Keratinocyte (primary cell): ENCODE results near the gene SLC6A2. TPM values are rescaled to one million over a fixed set of nuclear protein-coding genes. Genes with fewer than 3 reads are reported as not detected.

ENCODE experiments used
- DNase-seq: peaks from one replicate; pipeline ENCODE4 v3.0.0-alpha.2; 2011; ENCODE audit warnings: low read depth, missing footprints, low spot score
- FAIRE-seq: peaks from 2 replicates; lab custom pipeline; 2011; peaks lifted over from hg19 to GRCh38; lab: Jason Lieb, UNC
- H2AFZ ChIP-seq: 2 replicates; pipeline ENCODE4 v1.6.0; 2012; ENCODE audit warnings: low read length, control low read depth, inconsistent platforms; ENCODE audit not compliant: control insufficient read depth
- H3K27ac ChIP-seq: 2 replicates; pipeline ENCODE4 v1.5.1; 2011; ENCODE audit warnings: low read length; ENCODE audit not compliant: control insufficient read depth, insufficient read depth
- H3K27me3 ChIP-seq: 3 replicates; pipeline ENCODE4 v1.6.0; 2011; ENCODE audit warnings: low read length; ENCODE audit not compliant: control insufficient read depth, insufficient read depth; ENCODE audit errors: extremely low read depth
- H3K36me3 ChIP-seq, 2 experiments: 2 replicates in 1 of 2; 3 replicates in 1 of 2; pipeline ENCODE4 v1.5.1; 2011; ENCODE audit warnings: low read length in 2 of 2, mild to moderate bottlenecking in 1 of 2; ENCODE audit not compliant: control insufficient read depth in 2 of 2, insufficient read depth in 2 of 2; ENCODE audit errors: extremely low read depth in 1 of 2
- H3K4me1 ChIP-seq: 3 replicates; pipeline ENCODE4 v1.5.1; 2011; ENCODE audit warnings: low read length; ENCODE audit not compliant: control insufficient read depth, insufficient read depth; ENCODE audit errors: extremely low read depth
- H3K4me2 ChIP-seq: 3 replicates; pipeline ENCODE4 v1.6.0; 2011; ENCODE audit warnings: low read depth, low read length; ENCODE audit not compliant: control insufficient read depth, insufficient read depth; ENCODE audit errors: extremely low read depth
- H3K4me3 ChIP-seq, 3 experiments: fragments of 200-600 bp in 1 of 3; sonication (generic) in 1 of 3; 2 replicates in 2 of 3; 3 replicates in 1 of 3; pipeline ENCODE4 v1.5.1; 2011 to 2016; ENCODE audit warnings: low read length in 3 of 3, mild to moderate bottlenecking in 3 of 3, control low read depth in 2 of 3, inconsistent platforms in 1 of 3, low read depth in 1 of 3, mixed read lengths in 1 of 3, mixed run types in 1 of 3, moderate library complexity in 1 of 3; ENCODE audit not compliant: control insufficient read depth in 2 of 3, insufficient read depth in 2 of 3; ENCODE audit errors: extremely low read depth in 1 of 3
- H3K79me2 ChIP-seq: 2 replicates; pipeline ENCODE4 v1.6.0; 2012; ENCODE audit warnings: low read length; ENCODE audit not compliant: control insufficient read depth, insufficient read depth
- H3K9ac ChIP-seq: 3 replicates; pipeline ENCODE4 v1.6.0; 2011; ENCODE audit warnings: low read length; ENCODE audit not compliant: control insufficient read depth, insufficient read depth; ENCODE audit errors: extremely low read depth
- H3K9me1 ChIP-seq: 3 replicates; pipeline ENCODE4 v1.6.0; 2011; ENCODE audit warnings: low read length; ENCODE audit not compliant: control insufficient read depth, insufficient read depth; ENCODE audit errors: extremely low read depth
- H3K9me3 ChIP-seq: 2 replicates; pipeline ENCODE4 v1.5.1; 2012; ENCODE audit warnings: low read depth, low read length; ENCODE audit not compliant: control insufficient read depth
- H4K20me1 ChIP-seq: 3 replicates; pipeline ENCODE4 v1.6.0; 2011; ENCODE audit warnings: low read length; ENCODE audit not compliant: control insufficient read depth, insufficient read depth; ENCODE audit errors: extremely low read depth
- EZH2 ChIP-seq: IDR thresholded peaks from one replicate; pipeline ENCODE4 v1.6.1; 2012; ENCODE audit warnings: inconsistent platforms, mild to moderate bottlenecking, low read length, moderate library complexity
- dilution Hi-C: fragments of 300-500 bp; cut with MboI; formaldehyde crosslinking; loops from one replicate; pipeline ENCODE4 v1.7.0; 2020; ENCODE audit warnings: low sequenced_read_pairs; ENCODE audit not compliant: extremely low pct_ligation_motif_present
- polyA plus RNA-seq, 5 experiments: library from polyadenylated mRNA; depleted of rRNA in 3 of 5; stranded (reverse) in 3 of 5; stranded (forward) in 1 of 5; unstranded in 1 of 5; fragments of >200 nt; gene quantifications; 1 replicate in 1 of 5; 2 replicates in 3 of 5; 3 replicates in 1 of 5; pipeline versions ENCODE4 v1.2.1 to v1.2.3, GENCODE V29; 2011 to 2012; ENCODE audit warnings: missing spikeins in 2 of 5, low read depth in 1 of 5, low replicate concordance in 1 of 5
- TF ChIP-seq, protein P1 (sequence below), 3 experiments: IDR thresholded peaks in 1 of 3; conservative IDR thresholded peaks in 1 of 3; optimal IDR thresholded peaks in 1 of 3; 2 replicates in 2 of 3; 3 replicates in 1 of 3; pipeline versions ENCODE3 to v1.5.1; 2011; ENCODE audit warnings: low read length in 3 of 3, mild to moderate bottlenecking in 3 of 3, moderate library complexity in 2 of 3, control low read depth in 1 of 3, inconsistent platforms in 1 of 3; ENCODE audit not compliant: insufficient read depth in 2 of 3; ENCODE audit errors: extremely low read depth in 1 of 3

The SLC6A2 gene
- polyA plus RNA-seq, 1 donor (not counting 4 experiments of a cell fraction or from before 2014, with no cell fraction given), result 0.20 TPM

DNA sequence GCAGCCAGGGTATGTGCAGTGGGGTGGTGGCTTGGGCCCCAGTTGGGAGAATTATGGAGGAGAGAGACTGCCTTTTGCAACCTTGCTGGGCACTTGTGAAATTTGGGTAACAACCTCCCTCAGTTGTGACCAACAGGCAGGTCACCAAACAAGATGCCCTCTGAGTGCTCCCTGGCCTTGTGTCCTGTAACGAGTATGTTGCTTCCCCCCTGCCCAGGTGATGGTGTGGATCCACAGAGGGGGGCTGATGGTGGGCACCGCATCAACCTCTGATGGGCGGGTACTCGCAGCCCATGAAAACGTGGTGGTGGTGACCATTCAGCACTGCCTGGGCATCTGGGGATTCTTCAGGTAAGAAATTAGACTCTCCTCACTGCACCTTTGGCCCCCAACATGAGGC is 74.3 kb downstream of the SLC6A2 start:
- H3K4me1 ChIP-seq, result peaks cover 2% of the 10 kb centered on the region
- H4K20me1 ChIP-seq, result no peaks in the 10 kb centered on the region
- H3K9me3 ChIP-seq, result no peaks in the 10 kb centered on the region
- no peak overlapping the region for H2AFZ ChIP-seq
- FAIRE-seq, result no peak
- H3K9me1 ChIP-seq, result no peaks in the 10 kb centered on the region
- dilution Hi-C loops, result no loop called here
- H3K27me3 ChIP-seq, result no peaks in the 10 kb centered on the region
- H3K79me2 ChIP-seq, result no peaks in the 10 kb centered on the region
- H3K27ac ChIP-seq, result no peak overlapping the region
- no peak overlapping the region for H3K9ac ChIP-seq
- TF ChIP-seq, protein P1, sequence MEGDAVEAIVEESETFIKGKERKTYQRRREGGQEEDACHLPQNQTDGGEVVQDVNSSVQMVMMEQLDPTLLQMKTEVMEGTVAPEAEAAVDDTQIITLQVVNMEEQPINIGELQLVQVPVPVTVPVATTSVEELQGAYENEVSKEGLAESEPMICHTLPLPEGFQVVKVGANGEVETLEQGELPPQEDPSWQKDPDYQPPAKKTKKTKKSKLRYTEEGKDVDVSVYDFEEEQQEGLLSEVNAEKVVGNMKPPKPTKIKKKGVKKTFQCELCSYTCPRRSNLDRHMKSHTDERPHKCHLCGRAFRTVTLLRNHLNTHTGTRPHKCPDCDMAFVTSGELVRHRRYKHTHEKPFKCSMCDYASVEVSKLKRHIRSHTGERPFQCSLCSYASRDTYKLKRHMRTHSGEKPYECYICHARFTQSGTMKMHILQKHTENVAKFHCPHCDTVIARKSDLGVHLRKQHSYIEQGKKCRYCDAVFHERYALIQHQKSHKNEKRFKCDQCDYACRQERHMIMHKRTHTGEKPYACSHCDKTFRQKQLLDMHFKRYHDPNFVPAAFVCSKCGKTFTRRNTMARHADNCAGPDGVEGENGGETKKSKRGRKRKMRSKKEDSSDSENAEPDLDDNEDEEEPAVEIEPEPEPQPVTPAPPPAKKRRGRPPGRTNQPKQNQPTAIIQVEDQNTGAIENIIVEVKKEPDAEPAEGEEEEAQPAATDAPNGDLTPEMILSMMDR (optimal IDR thresholded peaks at IDR 0.05 in 1 of 3, IDR thresholded peaks at IDR 0.05 in 1 of 3, conservative IDR thresholded peaks at IDR 0.05 in 1 of 3; ENCODE audit: extremely low read depth in 1 of 3, insufficient read depth in 2 of 3, low read length in 3 of 3), result no peak
- no peak for TF ChIP-seq EZH2
- DNase-seq, result no peak
- H3K36me3 ChIP-seq, result no peaks in the 10 kb centered on the region
- H3K4me2 ChIP-seq, result no peak overlapping the region
- H3K4me3 ChIP-seq, result no peak overlapping the region

DNA sequence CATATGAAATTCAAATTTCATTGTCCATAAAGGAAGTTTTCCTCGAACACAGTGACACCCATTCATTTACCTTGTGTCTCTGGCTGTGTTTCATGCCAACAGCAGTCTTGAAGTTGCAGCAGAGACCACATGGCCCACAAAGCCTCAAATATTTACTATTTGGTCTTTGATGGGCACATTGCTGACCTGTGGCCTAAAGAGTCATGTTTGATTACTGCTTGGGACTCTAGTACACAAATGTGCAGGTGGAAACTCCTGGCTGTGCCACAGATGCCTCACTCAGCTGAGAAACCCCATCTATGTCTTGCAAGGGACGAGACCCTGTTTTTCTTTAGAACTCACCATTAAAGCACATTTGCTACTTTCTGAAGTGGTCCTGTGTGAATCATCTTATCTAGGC is 76.7 kb downstream of the SLC6A2 start:
- dilution Hi-C loops, result no loop called here
- Histone ChIP-seq H3K9ac (no peak overlapping the region), H3K9me1 (no peaks in the 10 kb centered on the region), H4K20me1 (no peaks in the 10 kb centered on the region), H3K27ac (no peak overlapping the region), H3K4me2 (no peak overlapping the region), H3K4me1 (peaks cover 16% of the 10 kb centered on the region), H3K9me3 (no peaks in the 10 kb centered on the region), H3K27me3 (no peaks in the 10 kb centered on the region), H3K36me3 (no peaks in the 10 kb centered on the region), H3K4me3 (no peak overlapping the region), H2AFZ (no peak overlapping the region), H3K79me2 (no peaks in the 10 kb centered on the region)
- no peak for FAIRE-seq
- DNase-seq, result no peak
- TF ChIP-seq, protein P1 (optimal IDR thresholded peaks at IDR 0.05 in 1 of 3, IDR thresholded peaks at IDR 0.05 in 1 of 3, conservative IDR thresholded peaks at IDR 0.05 in 1 of 3; ENCODE audit: extremely low read depth in 1 of 3, insufficient read depth in 2 of 3, low read length in 3 of 3), result no peak
- no peak for TF ChIP-seq EZH2
